Transverse colon (tissue), 1 donor: ENCODE measurements around the gene REV3L.

Experiments used
- EP300 ChIP-seq: sonication (generic); formaldehyde crosslinking; IDR thresholded peaks from one replicate; pipeline ENCODE4 v1.6.1; 2017; ENCODE audit warnings: antibody characterized with exemption, low read depth
- POLR2A ChIP-seq: fragments of 450-650 bp; IDR thresholded peaks from one replicate; pipeline ENCODE4 v1.6.1; 2016; ENCODE audit warnings: antibody characterized with exemption, mild to moderate bottlenecking, moderate library complexity

- TF ChIP-seq POLR2A = no peak
- TF ChIP-seq EP300 = no peak
Observed at GRCh38 chr6:111485342-111485741, 2.3 kb upstream of the REV3L start.
